ENCODE results near the gene ZNF444.

GRCh38 chr19:56134654-56134921, 6.5 kb upstream of the ZNF444 start:
- TF ChIP-seq, protein P1, sequence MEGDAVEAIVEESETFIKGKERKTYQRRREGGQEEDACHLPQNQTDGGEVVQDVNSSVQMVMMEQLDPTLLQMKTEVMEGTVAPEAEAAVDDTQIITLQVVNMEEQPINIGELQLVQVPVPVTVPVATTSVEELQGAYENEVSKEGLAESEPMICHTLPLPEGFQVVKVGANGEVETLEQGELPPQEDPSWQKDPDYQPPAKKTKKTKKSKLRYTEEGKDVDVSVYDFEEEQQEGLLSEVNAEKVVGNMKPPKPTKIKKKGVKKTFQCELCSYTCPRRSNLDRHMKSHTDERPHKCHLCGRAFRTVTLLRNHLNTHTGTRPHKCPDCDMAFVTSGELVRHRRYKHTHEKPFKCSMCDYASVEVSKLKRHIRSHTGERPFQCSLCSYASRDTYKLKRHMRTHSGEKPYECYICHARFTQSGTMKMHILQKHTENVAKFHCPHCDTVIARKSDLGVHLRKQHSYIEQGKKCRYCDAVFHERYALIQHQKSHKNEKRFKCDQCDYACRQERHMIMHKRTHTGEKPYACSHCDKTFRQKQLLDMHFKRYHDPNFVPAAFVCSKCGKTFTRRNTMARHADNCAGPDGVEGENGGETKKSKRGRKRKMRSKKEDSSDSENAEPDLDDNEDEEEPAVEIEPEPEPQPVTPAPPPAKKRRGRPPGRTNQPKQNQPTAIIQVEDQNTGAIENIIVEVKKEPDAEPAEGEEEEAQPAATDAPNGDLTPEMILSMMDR (IDR thresholded peaks at IDR 0.05), result no peak
- TF ChIP-seq POLR2A (IDR thresholded peaks at IDR 0.05), result no peak

All from prostate gland (tissue), 2 donors.